DND-41 (cell line): ENCODE results near the gene MAPK10.

Experiments used
- ATAC-seq: fragments of 200-7000 bp; cut with Tn5 transposase; 3 replicates; pipeline ENCODE4 v1.9.1; 2021; ENCODE audit warnings: low read depth; ENCODE audit not compliant: insufficient read depth
- DNase-seq: peaks from one replicate; pipeline ENCODE4 v3.0.0-alpha.2; 2020
- H2AFZ ChIP-seq: 2 replicates; pipeline ENCODE4 v1.6.0; 2012; ENCODE audit warnings: low read depth, low read length
- H3K27ac ChIP-seq: 2 replicates; pipeline ENCODE4 v1.5.1; 2012; ENCODE audit warnings: low read length, inconsistent platforms
- H3K27me3 ChIP-seq: fragments of 200-600 bp; sonication (generic); 2 replicates; pipeline ENCODE4 v1.6.0; 2012; ENCODE audit warnings: low read length, mild to moderate bottlenecking, inconsistent platforms; ENCODE audit not compliant: insufficient read depth, poor library complexity
- H3K36me3 ChIP-seq: 2 replicates; pipeline ENCODE4 v1.5.1; 2012; ENCODE audit warnings: low read length, inconsistent platforms; ENCODE audit not compliant: insufficient read depth
- H3K4me1 ChIP-seq: 2 replicates; pipeline ENCODE4 v1.5.1; 2012; ENCODE audit warnings: mild to moderate bottlenecking, low read length; ENCODE audit not compliant: insufficient read depth
- H3K4me2 ChIP-seq: 2 replicates; pipeline ENCODE4 v1.6.0; 2012; ENCODE audit warnings: mild to moderate bottlenecking, moderate library complexity, low read length, inconsistent platforms; ENCODE audit not compliant: insufficient read depth
- H3K4me3 ChIP-seq, 2 experiments: fragments of 200-600 bp in 1 of 2; shearing (Covaris generic) in 1 of 2; 2 replicates each; pipeline ENCODE4 v1.5.1; 2012 to 2016; ENCODE audit warnings: inconsistent platforms in 2 of 2, low read length in 2 of 2, mild to moderate bottlenecking in 2 of 2, low read depth in 1 of 2, moderate library complexity in 1 of 2
- H3K79me2 ChIP-seq: 2 replicates; pipeline ENCODE4 v1.6.0; 2012; ENCODE audit warnings: low read length, inconsistent platforms; ENCODE audit not compliant: insufficient read depth
- H3K9ac ChIP-seq: 2 replicates; pipeline ENCODE4 v1.6.0; 2012; ENCODE audit warnings: low read depth, mild to moderate bottlenecking, inconsistent platforms, low read length, moderate library complexity
- H3K9me3 ChIP-seq: 2 replicates; pipeline ENCODE4 v1.5.1; 2012; ENCODE audit warnings: low read length, moderate library complexity, mild to moderate bottlenecking, inconsistent platforms; ENCODE audit not compliant: insufficient read depth, severe bottlenecking
- H4K20me1 ChIP-seq: 2 replicates; pipeline ENCODE4 v1.6.0; 2012; ENCODE audit warnings: low read length; ENCODE audit not compliant: insufficient read depth
- EZH2 ChIP-seq: IDR thresholded peaks from 3 replicates; pipeline ENCODE4 v1.6.1; 2012; ENCODE audit warnings: borderline replicate concordance, low read depth, mild to moderate bottlenecking, moderate library complexity, low read length, inconsistent platforms; ENCODE audit not compliant: severe bottlenecking
- TF ChIP-seq, protein P1 (sequence below): IDR thresholded peaks from 2 replicates; pipeline ENCODE4 v1.5.1; 2012; ENCODE audit warnings: borderline replicate concordance, low read length, moderate library complexity, mild to moderate bottlenecking; ENCODE audit not compliant: poor library complexity, severe bottlenecking; ENCODE audit errors: extremely low read depth

The MAPK10 gene

DNA sequence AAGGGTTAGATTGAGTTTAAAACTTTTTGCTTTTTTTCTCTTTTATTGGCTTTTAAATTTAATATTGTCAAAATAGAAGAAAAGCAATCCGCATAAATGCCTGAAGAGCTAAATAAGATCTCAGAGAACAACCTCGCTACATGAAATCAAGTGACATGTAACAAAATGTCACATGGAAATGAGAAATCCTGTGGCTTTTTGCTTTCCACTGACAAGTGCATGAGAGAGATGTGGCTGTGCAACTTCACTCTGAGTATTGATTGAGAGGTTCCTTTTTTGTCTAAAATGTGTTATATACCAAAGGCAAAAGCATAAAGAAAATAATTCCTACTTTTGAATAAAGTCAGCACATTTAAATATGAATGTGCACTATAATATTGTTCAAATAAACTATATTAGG is 263.5 kb downstream of the MAPK10 start:
- Histone ChIP-seq H2AFZ (no peak overlapping the region), H3K9me3 (no peaks in the 10 kb centered on the region), H3K4me2 (no peak overlapping the region), H3K4me1 (no peaks in the 10 kb centered on the region), H3K27ac (no peak overlapping the region), H3K79me2 (no peaks in the 10 kb centered on the region), H4K20me1 (no peaks in the 10 kb centered on the region), H3K9ac (no peak overlapping the region), H3K27me3 (no peaks in the 10 kb centered on the region), H3K4me3 (no peak overlapping the region), H3K36me3 (no peaks in the 10 kb centered on the region)
- TF ChIP-seq, protein P1, sequence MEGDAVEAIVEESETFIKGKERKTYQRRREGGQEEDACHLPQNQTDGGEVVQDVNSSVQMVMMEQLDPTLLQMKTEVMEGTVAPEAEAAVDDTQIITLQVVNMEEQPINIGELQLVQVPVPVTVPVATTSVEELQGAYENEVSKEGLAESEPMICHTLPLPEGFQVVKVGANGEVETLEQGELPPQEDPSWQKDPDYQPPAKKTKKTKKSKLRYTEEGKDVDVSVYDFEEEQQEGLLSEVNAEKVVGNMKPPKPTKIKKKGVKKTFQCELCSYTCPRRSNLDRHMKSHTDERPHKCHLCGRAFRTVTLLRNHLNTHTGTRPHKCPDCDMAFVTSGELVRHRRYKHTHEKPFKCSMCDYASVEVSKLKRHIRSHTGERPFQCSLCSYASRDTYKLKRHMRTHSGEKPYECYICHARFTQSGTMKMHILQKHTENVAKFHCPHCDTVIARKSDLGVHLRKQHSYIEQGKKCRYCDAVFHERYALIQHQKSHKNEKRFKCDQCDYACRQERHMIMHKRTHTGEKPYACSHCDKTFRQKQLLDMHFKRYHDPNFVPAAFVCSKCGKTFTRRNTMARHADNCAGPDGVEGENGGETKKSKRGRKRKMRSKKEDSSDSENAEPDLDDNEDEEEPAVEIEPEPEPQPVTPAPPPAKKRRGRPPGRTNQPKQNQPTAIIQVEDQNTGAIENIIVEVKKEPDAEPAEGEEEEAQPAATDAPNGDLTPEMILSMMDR = no peak
- no peak for TF ChIP-seq EZH2
- DNase-seq (no peak), ATAC-seq (no peak)

DNA sequence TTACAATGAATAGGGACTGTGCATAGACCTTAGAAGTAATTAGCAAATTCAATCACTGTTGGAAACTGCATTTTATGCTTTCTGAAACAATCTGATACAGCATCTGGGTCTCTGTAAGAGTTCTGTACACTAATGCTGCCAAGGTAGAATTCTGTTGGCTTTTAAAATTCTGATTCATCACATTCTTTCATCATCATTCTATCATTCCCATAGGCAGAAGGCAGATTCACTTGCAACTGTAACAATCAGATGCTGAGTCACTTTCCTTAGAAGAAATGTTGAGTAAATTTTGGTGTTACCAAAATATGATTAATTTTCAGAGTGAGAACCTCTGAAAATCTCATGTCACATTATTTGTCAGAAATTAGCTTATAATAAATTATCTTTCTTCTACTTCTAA is 267.2 kb downstream of the MAPK10 start:
- no peak overlapping the region for H2AFZ ChIP-seq
- no peak for TF ChIP-seq EZH2
- no peak overlapping the region for H3K4me3 ChIP-seq
- no peak overlapping the region for H3K4me2 ChIP-seq
- no peaks in the 10 kb centered on the region for H3K27me3 ChIP-seq
- DNase-seq (no peak), ATAC-seq (no peak)
- H3K9ac ChIP-seq = no peak overlapping the region
- H3K36me3 ChIP-seq = no peaks in the 10 kb centered on the region
- no peaks in the 10 kb centered on the region for H3K79me2 ChIP-seq
- no peak overlapping the region for H3K27ac ChIP-seq
- H3K9me3 ChIP-seq = no peaks in the 10 kb centered on the region
- no peaks in the 10 kb centered on the region for H3K4me1 ChIP-seq
- no peaks in the 10 kb centered on the region for H4K20me1 ChIP-seq

DNA sequence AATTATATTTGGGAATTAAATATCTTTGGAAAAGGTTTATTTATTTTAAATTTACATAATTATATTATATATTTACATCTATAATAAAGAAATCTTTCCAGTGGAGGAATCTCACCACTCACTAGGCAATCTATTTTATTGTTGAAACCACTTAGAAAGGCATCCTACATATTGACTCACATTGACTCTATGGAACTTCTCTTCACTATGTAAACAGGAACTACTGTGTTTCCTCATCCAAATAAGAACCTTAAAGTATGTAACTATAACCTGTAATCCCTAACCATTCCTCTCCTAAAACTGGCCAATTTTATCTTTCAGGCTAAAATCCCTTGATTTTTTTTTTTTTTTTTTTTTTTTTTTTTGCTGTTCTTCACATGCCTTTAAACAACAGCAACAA is 268.7 kb downstream of the MAPK10 start:
- H3K9ac ChIP-seq = no peak overlapping the region
- H2AFZ ChIP-seq = no peak overlapping the region
- TF ChIP-seq, protein P1 = no peak
- no peak for TF ChIP-seq EZH2
- H3K79me2 ChIP-seq = no peaks in the 10 kb centered on the region
- no peak overlapping the region for H3K4me3 ChIP-seq
- no peak overlapping the region for H3K4me2 ChIP-seq
- no peaks in the 10 kb centered on the region for H3K36me3 ChIP-seq
- no peak for DNase-seq
- H3K9me3 ChIP-seq = no peaks in the 10 kb centered on the region
- no peaks in the 10 kb centered on the region for H3K4me1 ChIP-seq
- no peaks in the 10 kb centered on the region for H4K20me1 ChIP-seq
- H3K27ac ChIP-seq = no peak overlapping the region
- ATAC-seq = no peak
- H3K27me3 ChIP-seq = no peaks in the 10 kb centered on the region

DNA sequence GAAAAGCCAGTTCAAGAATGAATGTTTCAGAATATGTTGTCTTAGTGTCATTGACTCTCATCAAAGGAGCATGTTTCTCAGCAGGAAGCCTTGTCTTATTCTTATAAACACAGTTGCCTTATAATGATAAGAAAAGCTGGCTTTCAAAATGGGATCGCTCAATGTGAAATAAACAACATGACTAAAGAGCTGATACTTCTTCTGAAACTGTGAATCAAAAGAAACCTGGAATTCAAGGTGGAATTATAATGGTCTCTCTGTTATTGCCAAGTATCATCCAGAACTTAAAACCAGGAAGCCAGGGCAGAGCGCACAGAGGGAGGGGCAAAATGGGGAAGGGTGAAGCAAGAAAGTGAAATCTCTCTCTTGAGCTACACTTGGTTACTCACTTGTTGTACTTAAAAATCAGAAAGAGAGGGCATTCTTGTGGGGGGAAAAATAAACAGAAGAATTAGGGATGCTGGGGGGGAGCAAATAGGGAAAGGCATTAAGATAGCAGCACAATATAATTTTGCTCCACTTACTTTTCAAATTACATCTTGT is 270.0 kb downstream of the MAPK10 start:
- TF ChIP-seq, protein P1 = no peak
- TF ChIP-seq EZH2 = no peak
- H2AFZ ChIP-seq = no peak overlapping the region
- no peak for DNase-seq

More for the DNA sequence above, 270.0 kb downstream of the MAPK10 start:
- H3K9ac ChIP-seq = no peak overlapping the region
- H3K79me2 ChIP-seq = no peaks in the 10 kb centered on the region
- no peak for ATAC-seq
- no peak overlapping the region for H3K4me3 ChIP-seq
- no peak overlapping the region for H3K4me2 ChIP-seq
- H4K20me1 ChIP-seq = no peaks in the 10 kb centered on the region
- H3K4me1 ChIP-seq = no peaks in the 10 kb centered on the region
- H3K36me3 ChIP-seq = no peaks in the 10 kb centered on the region
- no peak overlapping the region for H3K27ac ChIP-seq
- H3K27me3 ChIP-seq = no peaks in the 10 kb centered on the region
- H3K9me3 ChIP-seq = no peaks in the 10 kb centered on the region
